H1 (cell line): ENCODE measurements around the gene KCNH4. TPM values are rescaled to one million over a fixed set of nuclear protein-coding genes. Genes with fewer than 3 reads are reported as not detected.

ENCODE experiments used
- CTCF ChIA-PET: fragments of 300-600 bp; sonication (Branson Sonifier 250); formaldehyde crosslinking; loops from one replicate; lab custom pipeline; 2021; ENCODE audit not compliant: partially characterized antibody; lab: Charles Lee
- POLR2A ChIA-PET: fragments of 300-600 bp; sonication (Branson Sonifier 250); formaldehyde crosslinking; loops from one replicate; lab custom pipeline; 2021; ENCODE audit warnings: inconsistent platforms; ENCODE audit not compliant: partially characterized antibody; lab: Charles Lee
- DNase-seq, 2 experiments: peaks; one replicate each; pipeline versions ENCODE4 v3.0.0 to v3.0.0-alpha.2; 2010 to 2022; ENCODE audit warnings: low spot score in 2 of 2, low read depth in 1 of 2, mixed read lengths in 1 of 2
- FAIRE-seq: peaks from 2 replicates; lab custom pipeline; 2011; peaks lifted over from hg19 to GRCh38; lab: Jason Lieb, UNC
- H2AFZ ChIP-seq: 2 replicates; pipeline ENCODE4 v1.8.1; 2012; ENCODE audit warnings: low read length, inconsistent platforms
- H2AK5ac ChIP-seq: 2 replicates; pipeline ENCODE4 v1.6.1; 2013; ENCODE audit warnings: low read depth, low read length
- H2BK120ac ChIP-seq: replicated peaks from 2 replicates; pipeline ENCODE3; 2013; ENCODE audit warnings: low read depth, low read length, inconsistent platforms
- H2BK12ac ChIP-seq: 2 replicates; pipeline ENCODE4 v1.6.1; 2013; ENCODE audit warnings: low read depth, low read length
- H2BK15ac ChIP-seq: 2 replicates; pipeline ENCODE4 v1.6.1; 2013; ENCODE audit warnings: low read length
- H2BK20ac ChIP-seq: 2 replicates; pipeline ENCODE4 v1.6.1; 2013; ENCODE audit warnings: low read length
- H2BK5ac ChIP-seq: 2 replicates; pipeline ENCODE4 v1.6.1; 2013; ENCODE audit warnings: low read depth, low read length
- H3K14ac ChIP-seq: 2 replicates; pipeline ENCODE4 v1.6.1; 2013; ENCODE audit warnings: inconsistent platforms; ENCODE audit not compliant: insufficient read length
- H3K18ac ChIP-seq: 2 replicates; pipeline ENCODE4 v1.6.1; 2013; ENCODE audit warnings: low read length; ENCODE audit errors: extremely low read depth
- H3K23ac ChIP-seq: 2 replicates; pipeline ENCODE4 v1.6.1; 2013; ENCODE audit warnings: inconsistent platforms; ENCODE audit not compliant: insufficient read length
- H3K23me2 ChIP-seq: 2 replicates; pipeline ENCODE4 v1.6.1; 2013; ENCODE audit warnings: low read depth, low read length
- H3K27ac ChIP-seq: 2 replicates; pipeline ENCODE4 v1.6.1; 2011; ENCODE audit warnings: low read depth, low read length, inconsistent platforms
- H3K27me3 ChIP-seq, 4 experiments: replicated peaks in 1 of 4; 1 replicate in 1 of 4; 2 replicates in 3 of 4; pipeline versions ENCODE4 v1.6.1 to v1.8.1; 2011 to 2013; ENCODE audit warnings: low read length in 3 of 4, mild to moderate bottlenecking in 3 of 4, inconsistent platforms in 2 of 4, mixed read lengths in 2 of 4, moderate library complexity in 1 of 4; ENCODE audit not compliant: control insufficient read depth in 3 of 4, insufficient read depth in 3 of 4; ENCODE audit errors: extremely low read depth in 1 of 4
- H3K36me3 ChIP-seq, 4 experiments: 2 replicates each; pipeline versions ENCODE4 v1.6.1 to v1.8.1; 2011 to 2013; ENCODE audit warnings: mild to moderate bottlenecking in 4 of 4, low read length in 3 of 4, moderate library complexity in 2 of 4, control low read depth in 1 of 4, inconsistent platforms in 1 of 4; ENCODE audit not compliant: insufficient read depth in 4 of 4, control insufficient read depth in 2 of 4
- H3K4ac ChIP-seq: replicated peaks from 2 replicates; pipeline ENCODE3; 2013; ENCODE audit warnings: low read length, low read depth, mixed read lengths, inconsistent platforms; ENCODE audit not compliant: insufficient read length
- H3K4me1 ChIP-seq, 4 experiments: replicated peaks in 1 of 4; 1 replicate in 1 of 4; 2 replicates in 3 of 4; pipeline versions ENCODE4 v1.6.1 to v1.8.1; 2011 to 2013; ENCODE audit warnings: low read length in 3 of 4, inconsistent platforms in 2 of 4, mixed read lengths in 1 of 4; ENCODE audit not compliant: insufficient read depth in 4 of 4, control insufficient read depth in 3 of 4
- H3K4me2 ChIP-seq, 2 experiments: 2 replicates each; pipeline versions ENCODE4 v1.6.1 to v1.8.1; 2011 to 2013; ENCODE audit warnings: low read depth in 2 of 2, low read length in 2 of 2, control low read depth in 1 of 2, inconsistent platforms in 1 of 2, mild to moderate bottlenecking in 1 of 2; ENCODE audit not compliant: insufficient read depth in 1 of 2
- H3K4me3 ChIP-seq, 4 experiments: fragments of 200-600, 300-600 bp in 1 of 4; sonication (generic), shearing (Covaris generic), sonication (Bioruptor Twin) in 1 of 4; 2 replicates each; pipeline versions ENCODE4 v1.5.1 to v1.8.1; 2011 to 2016; ENCODE audit warnings: low read length in 4 of 4, low read depth in 3 of 4, control low read depth in 2 of 4, inconsistent platforms in 2 of 4, mild to moderate bottlenecking in 2 of 4, mixed read lengths in 1 of 4, moderate library complexity in 1 of 4; ENCODE audit not compliant: insufficient read depth in 2 of 4; ENCODE audit errors: extremely low read depth in 1 of 4
- H3K56ac ChIP-seq: replicated peaks from 2 replicates; pipeline ENCODE3; 2013; ENCODE audit warnings: low read depth, mild to moderate bottlenecking, mixed read lengths, low read length, inconsistent platforms; ENCODE audit not compliant: insufficient read length
- H3K79me1 ChIP-seq: 2 replicates; pipeline ENCODE4 v1.6.1; 2013; ENCODE audit warnings: low read depth, low read length, control low read depth
- H3K79me2 ChIP-seq, 2 experiments: 2 replicates each; pipeline versions ENCODE4 v1.6.1 to v1.8.1; 2012 to 2013; ENCODE audit warnings: low read length in 2 of 2, mild to moderate bottlenecking in 2 of 2, inconsistent platforms in 1 of 2; ENCODE audit not compliant: insufficient read depth in 2 of 2, control insufficient read depth in 1 of 2
- H3K9ac ChIP-seq, 4 experiments: replicated peaks in 1 of 4; 1 replicate in 1 of 4; 2 replicates in 3 of 4; pipeline versions ENCODE4 v1.6.1 to v1.8.1; 2011 to 2013; ENCODE audit warnings: low read depth in 3 of 4, low read length in 3 of 4, control low read depth in 2 of 4, mild to moderate bottlenecking in 2 of 4, moderate library complexity in 2 of 4, inconsistent platforms in 1 of 4; ENCODE audit errors: extremely low read depth in 1 of 4
- H3K9me3 ChIP-seq, 2 experiments: 2 replicates each; pipeline versions ENCODE4 v1.6.1 to v1.8.1; 2012 to 2013; ENCODE audit warnings: mild to moderate bottlenecking in 2 of 2, moderate library complexity in 2 of 2, control low read depth in 1 of 2, inconsistent platforms in 1 of 2, low read depth in 1 of 2, low read length in 1 of 2, mixed read lengths in 1 of 2; ENCODE audit not compliant: insufficient read depth in 2 of 2
- H4K20me1 ChIP-seq, 2 experiments: replicated peaks in 1 of 2; 2 replicates each; pipeline versions ENCODE3 to v1.8.1; 2011 to 2013; ENCODE audit warnings: inconsistent platforms in 2 of 2, low read length in 2 of 2, mild to moderate bottlenecking in 1 of 2; ENCODE audit not compliant: insufficient read depth in 2 of 2, control insufficient read depth in 1 of 2
- H4K5ac ChIP-seq: 2 replicates; pipeline ENCODE4 v1.6.1; 2013; ENCODE audit warnings: low read length, low read depth, mixed read lengths, inconsistent platforms; ENCODE audit not compliant: insufficient read length
- H4K8ac ChIP-seq: 2 replicates; pipeline ENCODE4 v1.8.0; 2013; ENCODE audit warnings: mild to moderate bottlenecking, moderate library complexity, low read length, inconsistent platforms; ENCODE audit not compliant: insufficient read depth; ENCODE audit errors: extremely low read depth
- H4K91ac ChIP-seq: replicated peaks from 2 replicates; pipeline ENCODE3; 2013; ENCODE audit warnings: low read length, mixed read lengths, inconsistent platforms; ENCODE audit not compliant: insufficient read length
- BRCA1 ChIP-seq: IDR thresholded peaks from 2 replicates; pipeline ENCODE4 v1.6.1; 2012; ENCODE audit warnings: low read depth, low read length, improper control_type of control experiment
- EGR1 ChIP-seq: IDR thresholded peaks from 2 replicates; pipeline ENCODE4 v1.6.1; 2011; ENCODE audit warnings: low read depth, low read length, borderline replicate concordance
- GABPA ChIP-seq: IDR thresholded peaks from 2 replicates; pipeline ENCODE4 v1.6.1; 2011; ENCODE audit warnings: mild to moderate bottlenecking, low read length, moderate library complexity, borderline replicate concordance; ENCODE audit not compliant: insufficient read depth
- JUN ChIP-seq: IDR thresholded peaks from 2 replicates; pipeline ENCODE4 v1.6.1; 2011; ENCODE audit warnings: low read depth, mild to moderate bottlenecking, improper control_type of control experiment, low read length
- MAFK ChIP-seq: IDR thresholded peaks from 2 replicates; pipeline ENCODE4 v1.6.1; 2012; ENCODE audit warnings: low read depth, mild to moderate bottlenecking, improper control_type of control experiment, low read length
- POLR2A ChIP-seq, 2 experiments: IDR thresholded peaks; 1 replicate in 1 of 2; 2 replicates in 1 of 2; pipeline ENCODE4 v1.6.1; 2011; ENCODE audit warnings: low read depth in 2 of 2, low read length in 2 of 2, mild to moderate bottlenecking in 2 of 2; ENCODE audit errors: control extremely low read depth in 1 of 2
- RFX5 ChIP-seq: IDR thresholded peaks from 2 replicates; pipeline ENCODE4 v1.6.1; 2011; ENCODE audit warnings: low read depth, low read length, improper control_type of control experiment, borderline replicate concordance
- SIN3A ChIP-seq, 2 experiments: IDR thresholded peaks in 1 of 2; conservative IDR thresholded peaks in 1 of 2; 2 replicates each; pipeline ENCODE4 v1.6.1; 2011 to 2012; ENCODE audit warnings: low read length in 2 of 2, improper control_type of control experiment in 1 of 2, low read depth in 1 of 2, mild to moderate bottlenecking in 1 of 2
- TEAD4 ChIP-seq: IDR thresholded peaks from 2 replicates; pipeline ENCODE4 v1.6.1; 2012; ENCODE audit warnings: low read depth, low read length, inconsistent platforms, mixed read lengths
- WGBS, 2 experiments: shearing (Covaris generic) in 1 of 2; methylation state at CpG; one replicate each; pipeline versions ENCODE4 v1.1.6 to v1.1.7; 2013 to 2015; ENCODE audit warnings: low lambda C conversion rate in 2 of 2, mixed read lengths in 2 of 2, inconsistent platforms in 1 of 2, low coverage in 1 of 2, missing lambda C conversion rate in 1 of 2; ENCODE audit not compliant: insufficient replicate concordance in 2 of 2, insufficient coverage in 1 of 2, insufficient read length in 1 of 2; ENCODE audit errors: extremely low coverage in 1 of 2, missing lambda C conversion rate in 1 of 2; 5-methylcytosine and 5-hydroxymethylcytosine counted together
- polyA plus RNA-seq, 7 experiments: library from polyadenylated mRNA; depleted of rRNA in 3 of 7; stranded (reverse) in 5 of 7; unstranded in 2 of 7; fragments of >200 nt in 5 of 7; fragments of 200-250 nt in 2 of 7; gene quantifications; 1 replicate in 5 of 7; 2 replicates in 1 of 7; 4 replicates in 1 of 7; pipeline versions ENCODE4 v1.2.1 to v1.2.3, GENCODE V29; 2011 to 2013; ENCODE audit warnings: missing spikeins in 2 of 7, mixed read lengths in 2 of 7
- total RNA-seq: library from RNA; stranded (reverse); fragmentation: NEBNext Ultra II Directional; extraction: Animal tissue kit (Norgen Biotek cat#: 25700); gene quantifications from 2 replicates; pipeline ENCODE4 v1.2.1, GENCODE V29; 2021

Gene KCNH4
- total and polyA plus RNA-seq, 2 of the 8 experiments (the other 6 are each of a cell fraction or from before 2014, with no cell fraction given): 0.44 to 0.47 TPM

DNA sequence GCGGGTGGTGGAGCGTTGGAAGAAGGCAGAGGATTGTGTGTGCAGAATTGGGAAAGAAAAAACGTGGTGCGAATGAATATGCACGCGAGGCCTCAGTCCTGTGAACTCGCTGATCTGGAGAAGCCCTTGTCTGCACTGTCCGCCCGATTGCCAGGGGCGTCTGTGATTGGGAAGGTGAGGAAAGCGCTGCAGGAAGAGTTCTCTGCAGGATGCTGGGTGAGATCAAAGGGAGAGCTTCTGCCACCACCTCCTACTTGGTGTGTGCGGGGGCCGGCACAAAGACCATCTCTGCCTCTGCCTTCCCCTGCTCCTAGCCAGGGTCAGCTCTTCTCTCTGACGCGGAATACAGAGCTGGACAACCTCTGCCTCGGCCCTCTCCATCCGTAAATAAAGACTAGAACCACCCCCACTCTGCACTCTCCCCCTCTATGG, 25.3 kb downstream of the KCNH4 start:
- Histone ChIP-seq H3K27me3 (no peaks in the 10 kb centered on the region), H2BK12ac (no peak overlapping the region), H2AK5ac (no peak overlapping the region), H3K4ac (no peak overlapping the region), H3K9ac (peak overlapping the region in 2 of 4 experiments; percentile 44 to 73; a peak in 3 of 7 replicates), H3K4me1 (peaks cover 6 to 18% (median 7%) of the 10 kb centered on the region in 4 experiments; a peak in 4 of 7 replicates), H3K79me2 (peaks cover 12 to 32% of the 10 kb centered on the region in 2 experiments), H2AFZ (peak overlapping the region; percentile 81; the same call in 1 of the 2 replicates), H3K4me3 (peak overlapping the region; percentile 39 to 93 (median 48)), H3K9me3 (no peaks in the 10 kb centered on the region), H3K36me3 (0 out of 8 replicates have a peak, but pooled peaks cover 0 to 3% (median 0%) of the 10 kb centered on the region in 4 experiments), H3K27ac (no peak overlapping the region), H3K23ac (no peak overlapping the region), H3K23me2 (peaks cover 15% of the 10 kb centered on the region), H2BK120ac (no peak overlapping the region), H2BK15ac (peak overlapping the region; percentile 29; the same call in 1 of the 2 replicates), H4K20me1 (peaks cover 0 to 9% of the 10 kb centered on the region in 2 experiments), H3K56ac (no peak overlapping the region), H2BK20ac (no peak overlapping the region), H3K4me2 (peak overlapping the region; percentile 82 to 100), H4K5ac (no peak overlapping the region), H4K8ac (peak overlapping the region; percentile 91; the same call in 1 of the 2 replicates), H4K91ac (peak overlapping the region; percentile 11), H3K18ac (peak overlapping the region; percentile 36), H3K14ac (no peak overlapping the region), H3K79me1 (peaks cover 5% of the 10 kb centered on the region), H2BK5ac (peak overlapping the region; percentile 44; the same call in 1 of the 2 replicates)
- no peak for DNase-seq
- no peak for FAIRE-seq
- 34% methylated on average over 17 of the region's 17 CpGs; no CpG with 5 or more reads in 1 of the 2 experiments for WGBS, 2 experiments
- POLR2A ChIA-PET: interaction anchor here (0.6 to 1.5 kb wide), 5 partner anchors 15 to 411 kb away, joined by 3 to 6 read pairs (median 3); partner anchors contain the start of genes HSPB9 and KCNH4
- CTCF ChIA-PET: interaction anchor here (0.7 to 2.1 kb wide), 6 partner anchors 9 to 36 kb away, joined by 3 to 9 read pairs (median 5); no protein-coding TSS in a partner anchor
- no peak for TF ChIP-seq MAFK
- no peak for TF ChIP-seq JUN
- no peak for TF ChIP-seq GABPA
- TF ChIP-seq TEAD4: no peak
- no peak for TF ChIP-seq POLR2A (IDR thresholded peaks at IDR 0.05; ENCODE audit: control extremely low read depth in 1 of 2, low read depth in 2 of 2, low read length in 2 of 2)
- no peak for TF ChIP-seq EGR1
- TF ChIP-seq SIN3A (conservative IDR thresholded peaks at IDR 0.05 in 1 of 2, IDR thresholded peaks at IDR 0.05 in 1 of 2; ENCODE audit: low read depth in 1 of 2, low read length in 2 of 2): no peak
- no peak for TF ChIP-seq RFX5
- no peak for TF ChIP-seq BRCA1
